ENCODE data around the gene TMCC2. TPM values are rescaled to one million over a fixed set of nuclear protein-coding genes. Genes with fewer than 3 reads are reported as not detected.
A peak's percentile ranks its signal among the peaks of the same experiment; 100 is the strongest.

TMCC2 gene
- total and polyA plus RNA-seq, 2 of the 4 experiments (the other 2 are of a cell fraction): 2.0 to 4.2 TPM

DNA sequence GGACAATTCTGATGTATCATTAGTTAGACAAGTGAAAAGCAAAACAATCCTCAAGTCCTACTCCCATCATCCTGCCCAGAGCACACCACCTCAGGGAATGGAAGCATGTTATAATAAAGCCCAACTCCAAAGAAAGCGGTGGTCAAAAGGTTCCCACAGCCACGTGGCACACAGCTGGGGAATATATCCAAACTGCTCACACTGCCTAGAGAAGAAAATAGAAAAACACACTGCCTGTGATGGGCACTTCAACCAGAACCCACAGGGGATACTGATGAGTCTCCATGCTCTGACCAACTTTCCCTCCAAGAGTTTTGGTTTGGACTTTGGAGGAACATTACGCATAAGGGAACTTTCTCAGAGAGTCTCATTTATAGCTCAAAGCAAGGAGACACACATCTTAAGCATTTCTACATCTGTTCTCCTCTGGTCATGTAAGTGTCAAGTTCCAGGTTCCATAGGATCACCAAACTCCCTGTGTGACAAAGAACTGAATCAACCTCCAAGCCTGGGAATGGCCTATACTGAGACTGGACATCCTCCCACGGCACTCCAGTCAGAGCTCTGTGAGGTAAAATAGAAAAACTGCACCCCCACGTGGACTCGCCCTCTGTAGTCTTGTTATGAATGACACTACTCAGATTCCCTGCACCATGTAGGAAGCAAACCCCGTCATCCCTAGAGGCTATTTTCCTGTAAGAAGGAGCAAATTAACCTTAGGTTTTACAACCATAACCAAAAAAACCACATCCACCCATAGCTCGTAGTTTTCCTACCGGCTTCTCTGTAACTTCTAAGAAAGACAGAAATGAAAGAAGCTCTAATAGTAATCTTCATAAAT is 28.4 kb upstream of the TMCC2 start:
- H3K9me1 ChIP-seq (ENCODE audit: insufficient read depth, low read length): peaks cover 25% of the 10 kb centered on the region
- H3K36me3 ChIP-seq (ENCODE audit: control insufficient read depth, insufficient read depth, low read length): no peaks in the 10 kb centered on the region
- WGBS, 2 experiments (ENCODE audit: extremely low coverage in 2 of 2, insufficient read length in 1 of 2): no CpG with 5 or more reads among the region's 9 CpGs
- no peak overlapping the region for H2BK5ac ChIP-seq (ENCODE audit: low read depth, low read length, poor library complexity, severe bottlenecking)
- in situ Hi-C loops (cut with MboI; ENCODE audit: low sequenced_read_pairs): no loop called here
- no peak overlapping the region for H3K56ac ChIP-seq (ENCODE audit: extremely low read depth, insufficient read depth, low read length)
- no peak overlapping the region for H2BK15ac ChIP-seq (ENCODE audit: low read depth, low read length)
- no TSS peak for BruUV-seq (replicated peaks)
- H3K27ac ChIP-seq (ENCODE audit: insufficient read depth, low read length): no peak overlapping the region
- peaks cover 36% of the 10 kb centered on the region; the same call in 1 of the 2 replicates for H4K20me1 ChIP-seq (ENCODE audit: insufficient read depth, low read length)
- no peak overlapping the region for H3K18ac ChIP-seq (ENCODE audit: low read depth, low read length)
- H4K8ac ChIP-seq (ENCODE audit: low read depth in 2 of 2, low read length in 2 of 2): peak overlapping the region in 1 of 2 experiments; percentile 32; a peak in 1 of 4 replicates
- no peaks in the 10 kb centered on the region for H3K9me3 ChIP-seq (ENCODE audit: control insufficient read depth, insufficient read depth, low read length)
- peak overlapping the region; percentile 22 for H3K23ac ChIP-seq (ENCODE audit: low read depth, low read length)
- H4K5ac ChIP-seq (ENCODE audit: low read depth, low read length): no peak overlapping the region
- H2BK120ac ChIP-seq (ENCODE audit: low read depth, low read length): no peak overlapping the region
- peak; percentile 70 for DNase-seq
- ChIA-PET CTCF (no interaction called here), POLR2A (ENCODE audit: unreplicated experiment) (interaction anchor here (0.6 kb wide), 1 partner anchor 11 kb away, joined by 3 read pairs; no protein-coding TSS in a partner anchor)
- no peak overlapping the region; the same call in 1 of the 2 replicates for H3K4ac ChIP-seq (ENCODE audit: low read depth, low read length)
- no peak overlapping the region for H3K4me3 ChIP-seq (ENCODE audit: insufficient read depth, low read depth, low read length)
- no peak overlapping the region for H3K4me2 ChIP-seq (ENCODE audit: low read depth, low read length)
- intact Hi-C loops (cut with micrococcal nuclease): no loop called here
- H3K4me1 ChIP-seq (ENCODE audit: control insufficient read depth, insufficient read depth, low read length): peaks cover 14% of the 10 kb centered on the region
- peak; percentile 24; the same call in 1 of the 2 replicates for ATAC-seq (ENCODE audit: low read depth)
- no peak overlapping the region for H2BK20ac ChIP-seq (ENCODE audit: low read depth, low read length)
- H3K14ac ChIP-seq (replicated peaks; ENCODE audit: low read depth, low read length): peak overlapping the region; percentile 48; the same call in 1 of the 2 replicates
- H2AFZ ChIP-seq (replicated peaks; ENCODE audit: low read length, poor library complexity): no peak overlapping the region
- peak overlapping the region; percentile 58 for H2AK9ac ChIP-seq (replicated peaks; ENCODE audit: low read depth, low read length, poor library complexity)
- TF ChIP-seq SMC3 (IDR thresholded peaks at IDR 0.05; ENCODE audit: low read depth, low read length): no peak
- no peak for TF ChIP-seq NFE2L2 (IDR thresholded peaks at IDR 0.05; ENCODE audit: low read depth, low read length)
- TF ChIP-seq MAZ (IDR thresholded peaks at IDR 0.05; ENCODE audit: borderline replicate concordance, low read depth, low read length): no peak
- TF ChIP-seq, protein P1, sequence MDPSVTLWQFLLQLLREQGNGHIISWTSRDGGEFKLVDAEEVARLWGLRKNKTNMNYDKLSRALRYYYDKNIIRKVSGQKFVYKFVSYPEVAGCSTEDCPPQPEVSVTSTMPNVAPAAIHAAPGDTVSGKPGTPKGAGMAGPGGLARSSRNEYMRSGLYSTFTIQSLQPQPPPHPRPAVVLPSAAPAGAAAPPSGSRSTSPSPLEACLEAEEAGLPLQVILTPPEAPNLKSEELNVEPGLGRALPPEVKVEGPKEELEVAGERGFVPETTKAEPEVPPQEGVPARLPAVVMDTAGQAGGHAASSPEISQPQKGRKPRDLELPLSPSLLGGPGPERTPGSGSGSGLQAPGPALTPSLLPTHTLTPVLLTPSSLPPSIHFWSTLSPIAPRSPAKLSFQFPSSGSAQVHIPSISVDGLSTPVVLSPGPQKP (IDR thresholded peaks at IDR 0.05; ENCODE audit: borderline replicate concordance, low read depth, low read length): no peak
- TF ChIP-seq RAD21 (IDR thresholded peaks at IDR 0.05; ENCODE audit: low read length): no peak
- no peak for TF ChIP-seq CEBPB (IDR thresholded peaks at IDR 0.05; ENCODE audit: low read depth, low read length)
- dilution Hi-C loops (cut with HindIII; ENCODE audit: low sequenced_read_pairs, unreplicated experiment): no loop called here
- no peak overlapping the region for H4K91ac ChIP-seq (ENCODE audit: insufficient read depth, low read depth, low read length)
- no peaks in the 10 kb centered on the region for H3K27me3 ChIP-seq (ENCODE audit: control insufficient read depth, insufficient read depth, low read length)
- no peak overlapping the region for H2AK5ac ChIP-seq (ENCODE audit: low read depth, low read length)
- H3K9ac ChIP-seq (ENCODE audit: low read depth, low read length): no peak overlapping the region
- H3K79me1 ChIP-seq (ENCODE audit: low read depth in 1 of 2, low read length in 2 of 2): peaks cover 34 to 75% of the 10 kb centered on the region in 2 experiments
